HepG2 (cell line): ENCODE data around the gene ARHGEF38. TPM values are rescaled to one million over a fixed set of nuclear protein-coding genes. Genes with fewer than 3 reads are reported as not detected.

Source experiments
- ATAC-seq: fragments of 200-7000 bp; cut with Tn5 transposase; 3 replicates; pipeline ENCODE4 v1.9.1; 2020; ENCODE audit warnings: mild to moderate bottlenecking, moderate library complexity
- BruUV-seq: library from RNA; stranded (reverse); fragments of 400-500 nt; replicated peaks from 2 replicates; lab custom pipeline; 2021; lab: Mats Ljungman, UMichigan
- CTCF ChIA-PET: fragments of 300-600 bp; formaldehyde crosslinking; extraction: SDS; loops from one replicate; lab custom pipeline; 2021; ENCODE audit warnings: low total read pairs, inconsistent platforms, low intra/inter-chr PET ratio; lab: Yijun Ruan, JAX
- POLR2A ChIA-PET: fragments of 350-600 bp; sonication (Branson Sonifier 250); formaldehyde crosslinking; loops from one replicate; lab custom pipeline; 2020; ENCODE audit warnings: antibody characterized with exemption, inconsistent platforms; lab: Yijun Ruan, JAX
- DNase-seq: peaks from one replicate; pipeline ENCODE4 v3.0.0-alpha.2; 2015; ENCODE audit warnings: low spot score
- FAIRE-seq: peaks from 3 replicates; lab custom pipeline; 2011; peaks lifted over from hg19 to GRCh38; lab: Jason Lieb, UNC
- H2AFZ ChIP-seq: one replicate; pipeline ENCODE4 v1.6.1; 2011; ENCODE audit warnings: low read length, inconsistent platforms
- H3K27ac ChIP-seq: fragments of 300-600 bp; 3 replicates; pipeline ENCODE4 v1.8.0; 2011; ENCODE audit warnings: mixed run types, mild to moderate bottlenecking, mixed read lengths, low read length, inconsistent platforms; ENCODE audit not compliant: insufficient read depth; ENCODE audit errors: extremely low read length
- H3K27me3 ChIP-seq, 2 experiments: fragments of 200-600 bp in 1 of 2; 2 replicates in 1 of 2; 3 replicates in 1 of 2; pipeline versions ENCODE4 v1.6.0 to v1.8.0; 2011; ENCODE audit warnings: low read length in 2 of 2, mild to moderate bottlenecking in 2 of 2, moderate library complexity in 2 of 2, inconsistent platforms in 1 of 2; ENCODE audit not compliant: insufficient read depth in 2 of 2, control insufficient read depth in 1 of 2
- H3K36me3 ChIP-seq, 2 experiments: fragments of 200-600 bp in 1 of 2; replicated peaks in 1 of 2; 2 replicates in 1 of 2; 3 replicates in 1 of 2; pipeline versions ENCODE4 v1.5.1 to v1.8.0; 2011; ENCODE audit warnings: low read length in 2 of 2, inconsistent platforms in 1 of 2; ENCODE audit not compliant: insufficient read depth in 2 of 2, control insufficient read depth in 1 of 2
- H3K4me1 ChIP-seq: 2 replicates; pipeline ENCODE4 v1.5.1; 2012; ENCODE audit warnings: low read length, inconsistent platforms; ENCODE audit not compliant: insufficient read depth
- H3K4me2 ChIP-seq: 2 replicates; pipeline ENCODE4 v1.6.0; 2011; ENCODE audit warnings: low read depth, low read length, inconsistent platforms
- H3K4me3 ChIP-seq, 3 experiments: fragments of 200-600 bp in 1 of 3; sonication (generic), shearing (Covaris generic) in 1 of 3; replicated peaks in 1 of 3; 2 replicates each; pipeline ENCODE4 v1.5.1; 2011 to 2016; ENCODE audit warnings: low read length in 3 of 3, inconsistent platforms in 2 of 3, low read depth in 2 of 3, mild to moderate bottlenecking in 2 of 3, control low read depth in 1 of 3, mixed read lengths in 1 of 3; ENCODE audit not compliant: insufficient read depth in 1 of 3
- H3K79me2 ChIP-seq: one replicate; pipeline ENCODE4 v1.6.1; 2011; ENCODE audit warnings: low read length, inconsistent platforms; ENCODE audit not compliant: insufficient read depth
- H3K9ac ChIP-seq: 2 replicates; pipeline ENCODE4 v1.6.0; 2011; ENCODE audit warnings: mild to moderate bottlenecking, low read depth, low read length, inconsistent platforms; ENCODE audit not compliant: insufficient read depth
- H3K9me3 ChIP-seq: 2 replicates; pipeline ENCODE4 v1.5.1; 2012; ENCODE audit warnings: mild to moderate bottlenecking, low read length
- H4K20me1 ChIP-seq: 2 replicates; pipeline ENCODE4 v1.6.0; 2011; ENCODE audit warnings: inconsistent platforms, mild to moderate bottlenecking, low read length, moderate library complexity; ENCODE audit not compliant: insufficient read depth
- AKNA ChIP-seq: sonication (generic); formaldehyde crosslinking; IDR thresholded peaks from 2 replicates; pipeline ENCODE4 v1.4.0; 2020; ENCODE audit warnings: missing genetic modification reagents, borderline replicate concordance
- ATF2 ChIP-seq: sonication (generic); formaldehyde crosslinking; IDR thresholded peaks from 2 replicates; pipeline ENCODE4 v1.4.0; 2020; ENCODE audit warnings: missing genetic modification reagents
- GTF3A ChIP-seq: sonication (generic); formaldehyde crosslinking; conservative IDR thresholded peaks from 2 replicates; pipeline ENCODE4 v1.4.0; 2020; ENCODE audit warnings: mild to moderate bottlenecking, missing genetic modification reagents
- MYC ChIP-seq: sonication (generic); formaldehyde crosslinking; IDR thresholded peaks from 2 replicates; pipeline ENCODE4 v1.9.0; 2021; ENCODE audit warnings: missing genetic modification reagents, borderline replicate concordance
- ZHX2 ChIP-seq, 2 experiments: sonication (generic) in 1 of 2; formaldehyde crosslinking in 1 of 2; IDR thresholded peaks; 2 replicates each; pipeline versions ENCODE4 v1.6.1 to v1.9.0; 2014 to 2022; ENCODE audit warnings: antibody characterized with exemption in 1 of 2, borderline replicate concordance in 1 of 2, inconsistent platforms in 1 of 2, low read depth in 1 of 2, missing genetic modification reagents in 1 of 2
- whole genome bisulfite sequencing: methylation state at CpG from one replicate; pipeline ENCODE4 v1.1.6; 2017; ENCODE audit warnings: low lambda C conversion rate; 5-methylcytosine and 5-hydroxymethylcytosine counted together
- in situ Hi-C: cut with HindIII; loops from 2 replicates; pipeline ENCODE4 v1.10.0; 2017; ENCODE audit warnings: low pct_unique_long_range_greater_than_20kb; ENCODE audit not compliant: extremely low pct_ligation_motif_present
- intact Hi-C: fragments of 100-400 bp; cut with micrococcal nuclease; formaldehyde crosslinking; loops from one replicate; pipeline ENCODE4 v1.10.0; 2022; ENCODE audit not compliant: unreplicated experiment
- polyA plus RNA-seq, 8 experiments: library from polyadenylated mRNA; depleted of rRNA in 3 of 8; stranded (reverse) in 7 of 8; unstranded in 1 of 8; fragments of >200 nt; fragmentation: Illumina TruSeq in 4 of 8; extraction: Trizol in 4 of 8; gene quantifications; 2 replicates each; pipeline versions ENCODE4 v1.2.1 to v1.2.3, GENCODE V29; 2011 to 2016; ENCODE audit warnings: low read depth in 4 of 8, missing spikeins in 1 of 8, mixed read lengths in 1 of 8; ENCODE audit not compliant: insufficient read depth in 1 of 8
- total RNA-seq, 5 experiments: library from RNA; depleted of rRNA; stranded (reverse); fragments of >200 nt; fragmentation: Illumina TruSeq; extraction: Trizol; gene quantifications; 2 replicates each; pipeline ENCODE4 v1.2.3, GENCODE V29; 2016; ENCODE audit warnings: low read depth in 1 of 5

The ARHGEF38 gene
- total and polyA plus RNA-seq, 2 of the 13 experiments (the other 11 are each of a cell fraction or from before 2014, with no cell fraction given): not detected

DNA sequence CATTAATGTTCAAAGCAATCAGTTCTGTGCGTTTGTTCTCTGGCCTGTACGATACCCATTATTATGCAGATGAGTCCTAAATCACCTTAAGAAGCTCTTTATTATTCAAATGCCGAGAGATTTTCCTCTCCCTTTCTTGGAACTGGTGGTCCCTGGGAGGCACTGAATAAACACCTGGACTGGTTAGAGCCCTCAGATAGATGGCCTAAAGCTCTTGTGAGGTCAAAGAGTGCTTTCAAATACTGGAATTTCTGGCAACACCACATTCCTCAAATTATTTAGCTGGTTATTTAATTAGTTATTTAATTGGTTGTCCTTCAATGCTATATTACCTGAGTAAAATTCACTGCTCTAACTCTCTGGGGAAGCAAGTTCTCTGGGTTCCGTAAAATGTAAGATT is 3.0 kb downstream of the ARHGEF38 start (continued):
- no peak for TF ChIP-seq GTF3A (CRISPR knock-in tag)

- 10% methylated on average over 1 of the region's 1 CpG for WGBS
- no peaks in the 10 kb centered on the region for H4K20me1 ChIP-seq
- no peaks in the 10 kb centered on the region for H3K36me3 ChIP-seq
- no peak for FAIRE-seq
- in situ Hi-C loops: no loop called here
- BruUV-seq: no TSS peak
- H3K27me3 ChIP-seq: no peaks in the 10 kb centered on the region
- DNase-seq: no peak
- CTCF ChIA-PET: no interaction called here
- intact Hi-C loops: no loop called here
- POLR2A ChIA-PET: no interaction called here
- H3K9ac ChIP-seq: no peak overlapping the region
- H3K9me3 ChIP-seq: no peaks in the 10 kb centered on the region
- H3K4me3 ChIP-seq: no peak overlapping the region
- H3K4me1 ChIP-seq: no peaks in the 10 kb centered on the region
- ATAC-seq: no peak
- H3K79me2 ChIP-seq: no peaks in the 10 kb centered on the region
- no peak overlapping the region for H3K27ac ChIP-seq
- no peak overlapping the region for H2AFZ ChIP-seq
- no peak overlapping the region for H3K4me2 ChIP-seq
- TF ChIP-seq ZHX2 (IDR thresholded peaks at IDR 0.05; ENCODE audit: low read depth) (no peak), ZHX2 (CRISPR knock-in tag; IDR thresholded peaks at IDR 0.05; ENCODE audit: borderline replicate concordance) (no peak), ATF2 (CRISPR knock-in tag) (no peak), AKNA (CRISPR knock-in tag) (no peak), MYC (CRISPR knock-in tag) (no peak)
Observed at GRCh38 chr4:105556206-105556605, 3.8 kb downstream of the ARHGEF38 start.
